Left ventricle myocardium superior (tissue), 1 donor: ENCODE measurements around the gene MAGEF1. TPM values are rescaled to one million over a fixed set of nuclear protein-coding genes. Genes with fewer than 3 reads are reported as not detected.

Experiments
- ATAC-seq: fragments of 200-7000 bp; cut with Tn5 transposase; one replicate; pipeline ENCODE4 v1.9.1; 2020; ENCODE audit warnings: mild to moderate bottlenecking, moderate library complexity
- DNase-seq: peaks from one replicate; pipeline ENCODE4 v3.0.0-alpha.2; 2020
- intact Hi-C: fragments of 100-400 bp; cut with micrococcal nuclease; formaldehyde crosslinking; loops from one replicate; pipeline ENCODE4 v1.11.0; 2022
- total RNA-seq: library from RNA; stranded (reverse); fragmentation: NEBNext Ultra II Directional; extraction: Animal tissue kit (Norgen Biotek cat#: 25700); gene quantifications from one replicate; pipeline ENCODE4 v1.2.1, GENCODE V29; 2021
- donor health status: DM: no; HTN: yes; CAD: no; lungs with severe emphysema.

The MAGEF1 gene
- total RNA-seq, 1 donor from 2014 or later: 27.4 TPM

- intact Hi-C loops: no loop called here
- DNase-seq (peak; percentile 25), ATAC-seq (no peak)
Measured at GRCh38 chr3:184746131-184747120, 34.6 kb upstream of the MAGEF1 start.

DNA sequence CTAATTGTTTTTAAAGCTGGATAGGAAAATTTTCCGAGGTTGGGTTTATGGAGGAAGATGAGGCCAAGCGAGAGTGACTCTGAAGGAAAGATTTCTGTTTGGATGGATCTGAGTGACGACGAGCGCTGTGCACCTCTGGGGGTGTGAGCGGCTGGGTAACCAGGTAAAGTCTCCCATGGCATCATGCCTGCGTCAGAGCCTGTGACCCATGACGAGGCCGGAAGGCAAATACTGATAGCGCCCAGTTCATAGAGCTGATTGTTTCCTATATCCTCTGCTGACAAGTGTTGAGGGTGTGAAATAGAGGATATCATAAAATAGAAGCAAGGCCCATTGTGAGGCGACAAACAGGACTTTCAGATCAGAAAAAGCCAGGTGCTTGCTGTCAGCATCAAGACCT, 33.7 kb upstream of the MAGEF1 start:
- DNase-seq: no peak
- intact Hi-C loops: no loop called here
- no peak for ATAC-seq

- ATAC-seq (no peak), DNase-seq (no peak)
- intact Hi-C loops: no loop called here
Measured at GRCh38 chr3:184743248-184743647, 31.4 kb upstream of the MAGEF1 start.

DNA sequence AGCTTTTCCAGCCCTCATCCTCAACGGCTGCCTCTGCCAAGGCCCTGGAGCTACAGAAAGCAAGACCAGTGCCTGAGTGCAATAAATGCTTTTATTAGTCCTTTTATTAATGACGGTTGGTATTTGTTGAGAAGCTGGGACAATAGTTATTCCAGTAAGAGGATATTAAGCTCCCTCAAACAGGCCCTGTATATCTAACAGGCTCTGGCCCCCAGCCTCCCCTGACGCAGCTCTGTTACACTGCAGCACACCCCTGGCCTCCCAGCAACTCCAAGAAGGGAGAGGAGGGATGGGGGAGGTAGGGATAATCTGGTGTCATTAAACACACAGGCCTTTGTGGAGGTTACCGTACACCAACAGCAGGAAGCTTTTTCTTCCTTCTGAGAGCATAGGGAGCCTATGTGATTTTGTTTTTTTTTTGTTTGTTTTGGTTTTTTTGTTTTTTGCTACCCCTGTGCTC, 30.8 kb upstream of the MAGEF1 start:
- DNase-seq: no peak
- intact Hi-C loops: no loop called here
- no peak for ATAC-seq

- ATAC-seq (no peak), DNase-seq (no peak)
- intact Hi-C loops: no loop called here
Measured at GRCh38 chr3:184741798-184742675, 30.2 kb upstream of the MAGEF1 start.

- DNase-seq: no peak
- no peak for ATAC-seq
- intact Hi-C loops: no loop called here
Measured at GRCh38 chr3:184741259-184741556, 29.3 kb upstream of the MAGEF1 start.

DNA sequence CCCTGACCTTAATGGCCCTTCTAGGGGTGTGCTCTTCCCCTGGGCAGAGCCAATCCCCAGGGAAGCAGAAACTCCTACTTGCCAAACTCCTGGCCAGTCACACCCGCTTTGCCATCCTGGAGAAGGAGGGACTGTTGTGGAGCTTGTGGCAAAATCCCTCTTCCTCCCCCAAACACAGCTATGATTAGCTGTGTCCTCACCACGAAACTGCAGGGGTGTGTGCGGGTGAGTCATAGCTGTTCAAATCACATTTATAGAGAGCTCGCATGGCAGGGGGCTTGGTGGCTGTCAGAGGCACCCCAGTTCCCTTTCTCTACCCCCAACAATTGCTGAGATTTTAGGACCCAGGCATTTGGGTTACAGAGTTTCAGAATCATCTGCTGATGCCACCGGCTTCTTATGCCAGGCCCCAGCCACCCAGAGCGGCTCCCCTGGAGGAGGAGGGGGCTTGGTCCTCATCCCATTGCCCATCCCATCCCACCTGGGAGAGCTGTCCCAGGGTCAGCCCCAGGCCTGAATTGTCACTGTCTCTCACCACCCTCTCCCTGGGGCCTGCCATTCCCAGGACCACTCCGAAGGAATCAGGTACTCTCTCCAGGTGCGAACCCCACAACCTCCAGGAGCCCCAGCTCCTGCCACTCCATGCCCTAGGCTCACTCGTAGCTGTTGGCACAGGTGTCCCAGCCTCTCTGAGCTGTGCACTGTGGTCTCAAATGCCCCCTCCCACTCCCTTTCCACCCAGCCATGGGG, 28.8 kb upstream of the MAGEF1 start:
- ATAC-seq (no peak), DNase-seq (no peak)
- intact Hi-C loops: no loop called here

DNA sequence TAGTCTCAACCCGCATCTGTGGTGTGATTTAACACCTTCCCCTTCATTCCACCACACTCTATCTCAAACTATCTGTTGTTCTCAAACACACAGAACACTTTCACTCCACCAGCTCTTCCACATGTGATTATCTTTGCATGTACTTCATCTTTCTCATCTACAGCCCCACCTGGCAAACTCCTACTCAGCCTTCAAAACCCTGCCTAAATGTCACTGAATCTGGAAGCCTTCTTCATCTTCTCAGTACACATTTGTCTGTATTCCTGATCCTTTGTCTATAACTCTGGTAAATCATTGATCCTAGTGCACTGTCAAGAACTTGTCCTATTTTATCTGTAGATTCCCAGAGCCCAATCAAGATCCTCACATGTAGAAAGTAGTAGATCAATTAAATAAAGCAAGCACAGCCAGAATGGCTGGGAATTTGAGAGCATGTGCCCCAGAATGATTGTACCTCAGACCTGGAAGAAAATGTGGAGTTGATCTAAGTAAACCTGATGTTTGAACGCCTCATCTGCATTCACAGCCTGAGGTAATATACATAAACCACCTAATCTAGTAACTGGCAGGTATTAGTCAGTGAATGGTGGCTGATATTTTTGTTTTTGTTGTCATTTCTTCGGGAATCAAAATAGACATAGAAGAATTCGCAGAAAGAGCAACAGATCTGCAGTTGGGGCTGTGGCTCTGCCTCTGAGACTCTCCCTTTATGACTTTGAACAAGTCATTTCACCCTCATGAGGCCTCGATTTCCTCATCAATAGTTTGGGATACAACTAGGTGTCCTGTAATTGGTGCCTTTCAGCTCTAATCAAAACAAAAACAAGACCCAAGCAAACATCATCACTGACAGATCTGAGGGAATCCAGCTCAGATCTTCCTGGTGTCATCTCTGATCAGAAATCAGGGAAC, 28.0 kb upstream of the MAGEF1 start:
- ATAC-seq (no peak), DNase-seq (no peak)
- intact Hi-C loops: no loop called here

DNA sequence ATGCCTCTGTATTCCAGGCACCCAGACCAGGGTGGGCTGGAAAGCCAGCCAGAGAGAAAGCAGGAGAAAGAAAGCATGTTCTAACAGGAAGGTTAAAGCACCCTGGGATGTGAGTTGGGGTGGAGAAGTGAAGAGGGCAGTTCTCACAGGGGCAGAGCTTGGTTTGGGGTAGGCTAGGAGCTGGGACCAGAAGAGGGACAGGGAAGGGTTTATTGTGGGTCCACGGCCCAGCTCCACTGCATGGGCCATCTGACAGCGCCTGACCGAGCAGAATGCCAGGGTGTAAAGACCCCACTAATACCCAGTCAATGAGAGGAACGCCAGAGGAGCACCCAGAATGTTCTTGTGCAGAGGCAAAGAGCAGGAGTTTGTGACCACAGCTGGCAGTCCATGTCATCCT, 27.1 kb upstream of the MAGEF1 start:
- intact Hi-C loops: no loop called here
- no peak for ATAC-seq
- no peak for DNase-seq

DNA sequence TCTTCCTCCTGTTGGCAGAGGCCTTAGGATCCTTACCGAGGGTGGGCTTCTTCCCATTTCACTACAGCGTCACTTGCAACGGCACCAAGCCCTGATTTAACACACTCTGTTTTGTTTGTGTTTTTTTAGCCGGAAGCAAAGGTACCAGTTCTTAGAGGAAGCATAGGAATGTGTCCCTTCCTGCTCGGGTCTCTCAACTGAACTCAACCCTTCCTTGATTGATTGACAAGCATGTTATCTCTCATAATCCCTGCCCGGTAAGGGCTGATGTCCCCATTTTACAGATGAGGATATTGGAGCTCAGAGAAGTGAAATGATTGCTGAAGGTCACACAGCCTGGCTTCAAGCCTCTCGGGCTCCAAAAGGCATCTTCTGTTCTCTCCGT, 26.6 kb upstream of the MAGEF1 start:
- intact Hi-C loops: no loop called here
- DNase-seq (no peak), ATAC-seq (no peak)

DNA sequence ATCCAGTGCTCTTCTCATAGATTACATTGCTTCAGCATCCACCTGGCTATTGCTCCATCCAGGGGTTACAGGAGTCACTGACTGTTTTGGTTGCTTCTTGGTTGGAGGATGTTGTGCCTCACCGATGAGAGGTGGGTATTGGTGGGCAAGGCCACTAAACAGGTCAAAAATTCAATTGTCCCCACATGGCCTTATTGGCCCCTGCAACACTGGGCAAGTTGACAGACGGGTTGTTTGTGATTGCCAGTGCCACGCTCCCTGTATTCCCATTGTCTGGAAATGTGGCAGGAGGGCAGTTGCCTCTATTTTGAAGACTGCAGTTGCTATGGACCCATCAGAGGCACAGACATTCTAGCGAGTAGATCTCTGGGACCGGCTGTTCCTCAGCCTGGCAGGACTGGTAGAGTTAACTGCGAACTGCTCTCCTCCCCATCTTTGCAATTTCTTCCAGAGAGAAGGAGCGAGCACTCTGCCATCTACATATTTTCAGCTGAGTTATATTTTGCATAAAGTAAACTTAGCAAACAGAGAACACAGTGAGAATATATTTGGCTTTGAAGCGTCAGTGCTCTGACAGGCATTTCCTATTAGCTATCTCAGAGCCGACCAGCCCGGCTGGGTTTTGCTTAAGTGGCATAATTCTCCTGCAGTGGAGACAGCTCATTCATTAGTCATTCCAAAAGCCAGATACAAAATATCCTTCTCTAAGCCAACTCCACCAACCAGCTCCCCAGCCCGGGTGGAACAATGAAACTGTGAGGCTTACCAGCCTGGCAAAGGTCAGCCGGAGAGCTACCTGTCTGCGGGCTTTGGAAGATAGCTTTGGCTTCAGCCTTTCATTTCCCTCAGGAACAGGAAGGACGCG, 26.0 kb upstream of the MAGEF1 start:
- DNase-seq: no peak
- peak; percentile 20 for ATAC-seq
- intact Hi-C loops: no loop called here

- intact Hi-C loops: no loop called here
- ATAC-seq (no peak), DNase-seq (no peak)
Measured at GRCh38 chr3:184737063-184737462, 25.2 kb upstream of the MAGEF1 start.

DNA sequence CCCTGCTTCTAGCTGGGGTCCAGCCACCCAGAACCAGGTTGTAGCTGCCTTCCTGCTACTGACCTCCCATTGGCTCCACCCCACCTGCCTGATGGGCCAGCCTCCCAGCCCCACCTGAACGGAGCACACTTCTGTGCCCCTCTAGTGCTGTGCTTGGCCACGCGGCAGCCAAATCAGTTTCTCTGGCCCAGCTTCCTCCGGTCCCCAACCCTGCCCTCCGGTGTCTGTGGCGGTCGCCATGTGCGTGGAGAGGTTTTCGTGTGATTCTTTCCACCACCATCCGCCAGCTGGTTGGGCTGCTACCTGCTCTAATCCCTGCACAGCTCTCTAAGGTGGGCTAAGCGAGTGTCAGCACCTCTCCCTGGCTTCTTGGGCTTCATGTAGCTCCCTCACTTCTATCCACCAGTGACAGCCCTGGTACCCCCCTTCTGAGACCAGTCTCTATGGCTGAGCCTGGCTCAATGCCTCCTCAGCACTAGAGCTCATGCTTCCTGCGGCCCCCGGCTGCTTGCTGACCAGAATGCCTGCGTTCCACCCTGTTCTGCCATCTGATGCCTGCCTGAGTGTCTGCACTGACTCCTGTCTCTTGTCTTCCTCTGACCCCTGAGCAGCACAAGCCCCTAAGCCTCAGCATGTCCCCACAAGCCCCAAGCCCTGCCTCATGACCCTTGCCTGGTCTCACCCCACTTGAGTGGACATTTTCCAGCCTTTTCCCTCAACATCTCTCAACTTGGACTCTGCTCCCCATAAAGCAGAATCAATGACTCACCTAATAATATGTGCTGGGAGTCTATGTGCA, 23.2 kb upstream of the MAGEF1 start:
- intact Hi-C loops: no loop called here
- DNase-seq (no peak), ATAC-seq (no peak)

GRCh38 chr3:184733971-184734608, 22.2 kb upstream of the MAGEF1 start:
- DNase-seq (no peak), ATAC-seq (no peak)
- intact Hi-C loops: no loop called here

DNA sequence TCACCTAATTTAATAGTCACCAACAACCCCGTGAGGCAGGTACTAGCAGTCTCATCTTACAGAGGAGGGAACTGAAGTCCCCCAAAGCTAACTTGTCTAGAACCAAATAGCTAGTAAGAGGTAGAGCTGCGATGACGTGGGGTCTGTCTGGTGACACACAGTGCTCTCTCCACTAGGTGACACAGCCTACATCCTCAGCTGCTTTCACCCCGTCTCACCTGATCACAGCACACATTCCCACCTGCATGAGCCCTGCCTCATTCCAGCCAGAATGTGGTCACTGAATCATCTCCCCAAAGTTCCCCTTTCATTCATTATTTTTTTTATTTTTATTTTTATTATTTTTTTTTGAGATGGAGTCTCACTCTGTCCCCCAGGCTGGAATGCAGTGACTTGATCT, 21.3 kb upstream of the MAGEF1 start:
- DNase-seq (no peak), ATAC-seq (no peak)
- intact Hi-C loops: no loop called here

- intact Hi-C loops: no loop called here
- no peak for DNase-seq
- ATAC-seq: no peak
Measured at GRCh38 chr3:184731786-184732537, 20.1 kb upstream of the MAGEF1 start.
